Measurements from ENCODE around the gene C2CD2.

Gene C2CD2

GRCh38 chr21:41877901-41878830 lies 75.7 kb downstream of the C2CD2 start:
- TF ChIP-seq, protein P1, sequence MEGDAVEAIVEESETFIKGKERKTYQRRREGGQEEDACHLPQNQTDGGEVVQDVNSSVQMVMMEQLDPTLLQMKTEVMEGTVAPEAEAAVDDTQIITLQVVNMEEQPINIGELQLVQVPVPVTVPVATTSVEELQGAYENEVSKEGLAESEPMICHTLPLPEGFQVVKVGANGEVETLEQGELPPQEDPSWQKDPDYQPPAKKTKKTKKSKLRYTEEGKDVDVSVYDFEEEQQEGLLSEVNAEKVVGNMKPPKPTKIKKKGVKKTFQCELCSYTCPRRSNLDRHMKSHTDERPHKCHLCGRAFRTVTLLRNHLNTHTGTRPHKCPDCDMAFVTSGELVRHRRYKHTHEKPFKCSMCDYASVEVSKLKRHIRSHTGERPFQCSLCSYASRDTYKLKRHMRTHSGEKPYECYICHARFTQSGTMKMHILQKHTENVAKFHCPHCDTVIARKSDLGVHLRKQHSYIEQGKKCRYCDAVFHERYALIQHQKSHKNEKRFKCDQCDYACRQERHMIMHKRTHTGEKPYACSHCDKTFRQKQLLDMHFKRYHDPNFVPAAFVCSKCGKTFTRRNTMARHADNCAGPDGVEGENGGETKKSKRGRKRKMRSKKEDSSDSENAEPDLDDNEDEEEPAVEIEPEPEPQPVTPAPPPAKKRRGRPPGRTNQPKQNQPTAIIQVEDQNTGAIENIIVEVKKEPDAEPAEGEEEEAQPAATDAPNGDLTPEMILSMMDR (conservative IDR thresholded peaks at IDR 0.05; ENCODE audit: low read length), result no peak
- H3K4me3 ChIP-seq (ENCODE audit: low read length), result peak overlapping the region; percentile 83
- peak; percentile 65 for DNase-seq (ENCODE audit: low read depth)

- TF ChIP-seq, protein P1 (conservative IDR thresholded peaks at IDR 0.05; ENCODE audit: low read length), result no peak
Measured at GRCh38 chr21:41876928-41877652, 76.7 kb downstream of the C2CD2 start.

GRCh38 chr21:41876396-41876795 lies 77.4 kb downstream of the C2CD2 start:
- H3K4me3 ChIP-seq (ENCODE audit: low read length), result no peak overlapping the region
- TF ChIP-seq, protein P1 (conservative IDR thresholded peaks at IDR 0.05; ENCODE audit: low read length), result no peak
- no peak for DNase-seq (ENCODE audit: low read depth)

More at GRCh38 chr21:41876928-41877652, 76.7 kb downstream of the C2CD2 start:
- no peak for DNase-seq (ENCODE audit: low read depth)
- no peak overlapping the region for H3K4me3 ChIP-seq (ENCODE audit: low read length)

DNA sequence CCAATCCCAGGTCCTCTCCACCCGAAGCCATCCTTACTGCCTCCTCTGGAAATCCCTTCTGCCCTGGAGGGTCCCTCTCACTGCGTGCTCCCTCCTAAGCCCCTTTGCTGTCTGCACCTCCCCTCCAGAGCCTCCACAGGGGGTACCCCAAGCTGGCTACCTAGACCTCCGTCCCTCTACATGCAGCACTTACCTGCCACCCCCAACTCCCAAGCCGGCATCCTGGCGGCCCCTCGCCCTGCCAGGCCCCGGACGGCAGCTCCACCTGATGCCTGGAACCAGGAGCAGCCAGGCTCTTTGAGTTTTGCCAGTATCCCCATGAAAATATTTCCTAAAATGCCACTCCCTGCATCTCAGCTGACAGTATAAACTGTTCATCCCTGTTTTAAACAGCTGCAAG lies 78.7 kb downstream of the C2CD2 start:
- no peak overlapping the region for H3K4me3 ChIP-seq (ENCODE audit: low read length)
- no peak for DNase-seq (ENCODE audit: low read depth)
- TF ChIP-seq, protein P1 (conservative IDR thresholded peaks at IDR 0.05; ENCODE audit: low read length), result no peak

GRCh38 chr21:41874611-41875010 lies 79.2 kb downstream of the C2CD2 start:
- H3K4me3 ChIP-seq (ENCODE audit: low read length), result no peak overlapping the region
- TF ChIP-seq, protein P1 (conservative IDR thresholded peaks at IDR 0.05; ENCODE audit: low read length), result no peak
- no peak for DNase-seq (ENCODE audit: low read depth)

DNA sequence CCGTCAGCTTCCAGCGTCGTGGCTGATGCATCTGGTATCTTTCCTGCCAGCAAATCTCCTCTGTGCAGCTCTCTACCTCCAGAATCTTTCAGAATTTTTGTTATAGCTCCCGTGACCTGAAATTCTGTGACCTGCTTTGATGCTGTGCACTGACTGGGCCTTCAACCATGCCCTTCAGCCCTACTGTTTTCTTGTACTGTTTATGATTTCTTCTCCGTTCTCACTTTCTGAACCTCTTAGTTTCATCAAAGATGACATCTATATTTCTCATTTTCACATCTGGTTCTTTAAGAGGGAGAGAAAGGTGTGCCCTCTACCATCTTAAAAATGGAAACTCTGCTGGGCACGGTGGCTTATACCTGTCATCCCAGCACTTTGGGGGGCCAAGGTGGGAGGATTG lies 80.4 kb downstream of the C2CD2 start:
- DNase-seq (ENCODE audit: low read depth), result no peak
- TF ChIP-seq, protein P1 (conservative IDR thresholded peaks at IDR 0.05; ENCODE audit: low read length), result no peak
- no peak overlapping the region for H3K4me3 ChIP-seq (ENCODE audit: low read length)

All from AG10803 (cell line).